ENCODE measurements around the gene PPM1H. TPM values are rescaled to one million over a fixed set of nuclear protein-coding genes. Genes with fewer than 3 reads are reported as not detected.

The PPM1H gene, protein sequence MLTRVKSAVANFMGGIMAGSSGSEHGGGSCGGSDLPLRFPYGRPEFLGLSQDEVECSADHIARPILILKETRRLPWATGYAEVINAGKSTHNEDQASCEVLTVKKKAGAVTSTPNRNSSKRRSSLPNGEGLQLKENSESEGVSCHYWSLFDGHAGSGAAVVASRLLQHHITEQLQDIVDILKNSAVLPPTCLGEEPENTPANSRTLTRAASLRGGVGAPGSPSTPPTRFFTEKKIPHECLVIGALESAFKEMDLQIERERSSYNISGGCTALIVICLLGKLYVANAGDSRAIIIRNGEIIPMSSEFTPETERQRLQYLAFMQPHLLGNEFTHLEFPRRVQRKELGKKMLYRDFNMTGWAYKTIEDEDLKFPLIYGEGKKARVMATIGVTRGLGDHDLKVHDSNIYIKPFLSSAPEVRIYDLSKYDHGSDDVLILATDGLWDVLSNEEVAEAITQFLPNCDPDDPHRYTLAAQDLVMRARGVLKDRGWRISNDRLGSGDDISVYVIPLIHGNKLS
- 0.43 and 0.92 TPM in 2 replicates for total RNA-seq

DNA sequence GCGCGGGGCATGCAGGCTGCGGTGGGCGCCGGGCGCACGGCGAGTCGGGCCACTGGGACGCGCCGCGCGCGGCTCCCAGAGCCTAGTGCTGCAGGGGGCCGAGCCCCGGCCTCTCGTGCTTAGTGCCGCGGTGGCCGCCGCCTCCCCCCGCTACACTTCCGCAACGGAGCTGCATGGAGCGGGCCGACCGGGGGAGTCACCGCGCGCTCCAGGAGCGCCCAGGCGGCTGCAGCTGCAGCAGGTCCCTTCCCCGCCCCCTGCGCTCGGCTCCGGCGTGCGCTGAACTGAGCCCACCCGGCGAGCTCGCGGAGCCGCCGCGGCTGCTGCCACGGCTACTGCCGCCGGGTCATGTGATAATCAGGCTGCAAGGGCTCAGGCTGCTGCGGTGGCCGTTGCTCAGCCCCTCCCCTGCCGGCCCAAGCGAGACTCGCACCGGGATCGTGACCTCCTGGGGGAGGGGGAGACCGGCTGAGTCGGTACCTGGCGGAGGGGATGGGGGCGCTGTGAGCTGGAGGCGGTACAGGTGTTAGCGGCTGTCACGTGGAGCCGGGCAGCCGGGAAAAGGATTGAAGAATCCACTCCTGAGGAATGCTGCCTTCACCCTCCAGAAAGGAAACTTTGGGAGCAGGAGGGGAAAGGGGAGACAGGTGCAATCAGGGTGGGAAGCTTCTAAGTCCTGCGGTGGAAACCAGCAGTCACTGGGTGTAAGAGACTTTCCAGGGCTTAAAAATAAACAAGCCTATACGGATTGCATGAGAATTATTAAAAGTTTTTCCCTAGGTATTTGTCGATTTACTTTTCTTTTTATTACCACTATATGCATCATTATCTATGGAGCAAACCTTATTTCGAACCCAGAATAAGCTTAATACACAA lies at the start of gene PPM1H:
PPM1H (minus strand) TSS at position 352 of the 876 bp plus-strand sequence. CDS start 414 bp downstream, outside the sequence.

Other genes with a start within 250 kb of the PPM1H start
- gene AVPR1A, start 216.1 kb upstream of the PPM1H start, total RNA-seq = under 0.01 and 0.18 TPM in 2 replicates